ENCODE results near the gene TBC1D26. TPM values are rescaled to one million over a fixed set of nuclear protein-coding genes. Genes with fewer than 3 reads are reported as not detected.

The TBC1D26 gene
- total RNA-seq, 1 experiment from 2014 or later = not detected

GRCh38 chr17:15741624-15742023, 9.5 kb downstream of the TBC1D26 start:
- Mint-ChIP-seq H3K27me3 (ENCODE audit: insufficient read depth, unreplicated experiment) (no peaks in the 10 kb centered on the region), H3K4me1 (ENCODE audit: low read depth, unreplicated experiment) (no peaks in the 10 kb centered on the region), H3K36me3 (ENCODE audit: insufficient read depth, unreplicated experiment) (no peaks in the 10 kb centered on the region), H3K9me3 (ENCODE audit: unreplicated experiment) (no peaks in the 10 kb centered on the region), H3K4me3 (ENCODE audit: unreplicated experiment) (no peak overlapping the region), H3K27ac (ENCODE audit: unreplicated experiment) (no peak overlapping the region)
- ChIA-PET CTCF (no interaction called here), POLR2A (no interaction called here)
- no peaks in the 10 kb centered on the region for H3K4me1 ChIP-seq
- intact Hi-C loops (cut with micrococcal nuclease; ENCODE audit: unreplicated experiment) = no loop called here
- TF ChIP-seq CTCF (IDR thresholded peaks at IDR 0.05; ENCODE audit: insufficient read depth in 1 of 2, low read depth in 1 of 2, low read length in 1 of 2, severe bottlenecking in 1 of 2, unreplicated experiment in 1 of 2) = no peak
- no peaks in the 10 kb centered on the region for H3K9me3 ChIP-seq
- no peaks in the 10 kb centered on the region for H3K27me3 ChIP-seq (replicated peaks; ENCODE audit: control insufficient read depth, insufficient read depth, low read length)
- no peak for DNase-seq
- no TSS peak for BruUV-seq (replicated peaks)
- H3K4me3 ChIP-seq (ENCODE audit: low read depth, low read length) = no peak overlapping the region
- no peaks in the 10 kb centered on the region for H3K36me3 ChIP-seq (ENCODE audit: control insufficient read depth, insufficient read depth, low read length)

GRCh38 chr17:15742051-15742795, 10.1 kb downstream of the TBC1D26 start:
- intact Hi-C loops (cut with micrococcal nuclease; ENCODE audit: unreplicated experiment) = no loop called here

GRCh38 chr17:15742921-15743320, 10.8 kb downstream of the TBC1D26 start:
- H3K9me3 Mint-ChIP-seq (ENCODE audit: unreplicated experiment) = no peaks in the 10 kb centered on the region
- intact Hi-C loops (cut with micrococcal nuclease; ENCODE audit: unreplicated experiment) = no loop called here
- H3K4me1 Mint-ChIP-seq (ENCODE audit: low read depth, unreplicated experiment) = no peaks in the 10 kb centered on the region
- no peaks in the 10 kb centered on the region for H3K36me3 Mint-ChIP-seq (ENCODE audit: insufficient read depth, unreplicated experiment)
- no peaks in the 10 kb centered on the region for H3K27me3 Mint-ChIP-seq (ENCODE audit: insufficient read depth, unreplicated experiment)
- TF ChIP-seq CTCF (IDR thresholded peaks at IDR 0.05; ENCODE audit: insufficient read depth in 1 of 2, low read depth in 1 of 2, low read length in 1 of 2, severe bottlenecking in 1 of 2, unreplicated experiment in 1 of 2) = no peak
- no TSS peak for BruUV-seq (replicated peaks)
- POLR2A ChIA-PET = no interaction called here
- no peaks in the 10 kb centered on the region for H3K27me3 ChIP-seq (replicated peaks; ENCODE audit: control insufficient read depth, insufficient read depth, low read length)
- H3K4me3 Mint-ChIP-seq (ENCODE audit: unreplicated experiment) = no peak overlapping the region
- H3K4me3 ChIP-seq (ENCODE audit: low read depth, low read length) = no peak overlapping the region
- H3K27ac Mint-ChIP-seq (ENCODE audit: unreplicated experiment) = no peak overlapping the region
- DNase-seq = no peak
- H3K4me1 ChIP-seq = no peaks in the 10 kb centered on the region
- no peaks in the 10 kb centered on the region for H3K9me3 ChIP-seq
- H3K36me3 ChIP-seq (ENCODE audit: control insufficient read depth, insufficient read depth, low read length) = no peaks in the 10 kb centered on the region
- CTCF ChIA-PET = no interaction called here

More at GRCh38 chr17:15742051-15742795, 10.1 kb downstream of the TBC1D26 start:
- no peak overlapping the region for H3K4me3 Mint-ChIP-seq (ENCODE audit: unreplicated experiment)
- no peak for DNase-seq
- CTCF ChIA-PET = no interaction called here
- POLR2A ChIA-PET = no interaction called here
- no peaks in the 10 kb centered on the region for H3K27me3 Mint-ChIP-seq (ENCODE audit: insufficient read depth, unreplicated experiment)
- no peaks in the 10 kb centered on the region for H3K9me3 ChIP-seq
- H3K36me3 ChIP-seq (ENCODE audit: control insufficient read depth, insufficient read depth, low read length) = no peaks in the 10 kb centered on the region
- TF ChIP-seq CTCF (IDR thresholded peaks at IDR 0.05; ENCODE audit: insufficient read depth in 1 of 2, low read depth in 1 of 2, low read length in 1 of 2, severe bottlenecking in 1 of 2, unreplicated experiment in 1 of 2) = no peak
- H3K27me3 ChIP-seq (replicated peaks; ENCODE audit: control insufficient read depth, insufficient read depth, low read length) = no peaks in the 10 kb centered on the region
- no peaks in the 10 kb centered on the region for H3K4me1 Mint-ChIP-seq (ENCODE audit: low read depth, unreplicated experiment)
- no TSS peak for BruUV-seq (replicated peaks)
- H3K27ac Mint-ChIP-seq (ENCODE audit: unreplicated experiment) = no peak overlapping the region
- no peak overlapping the region for H3K4me3 ChIP-seq (ENCODE audit: low read depth, low read length)
- no peaks in the 10 kb centered on the region for H3K4me1 ChIP-seq
- no peaks in the 10 kb centered on the region for H3K9me3 Mint-ChIP-seq (ENCODE audit: unreplicated experiment)
- H3K36me3 Mint-ChIP-seq (ENCODE audit: insufficient read depth, unreplicated experiment) = no peaks in the 10 kb centered on the region

Measured in Caco-2 (cell line).